SU-DHL-6 (cell line): ENCODE data around the gene GJB1.

Experiments used
- CTCF ChIP-seq: fragments of 200-600 bp; sonication (generic); IDR thresholded peaks from one replicate; pipeline ENCODE4 v1.5.1; 2017; ENCODE audit warnings: antibody characterized with exemption, mild to moderate bottlenecking, low read length, moderate library complexity; ENCODE audit not compliant: insufficient read depth, poor library complexity, severe bottlenecking
- EZH2phosphoT487 ChIP-seq: fragments of 200-600 bp; sonication (generic), shearing (Covaris generic); conservative IDR thresholded peaks from 2 replicates; pipeline ENCODE4 v1.6.1; 2018; ENCODE audit warnings: mild to moderate bottlenecking, antibody characterized with exemption, low read length, moderate library complexity, mixed read lengths

- TF ChIP-seq CTCF (no peak), EZH2phosphoT487 (no peak)
These were observed 6.5 kb upstream of the GJB1 start for GRCh38 chrX:71216485-71216884.
